CD4-positive, alpha-beta T cell treated with Interferon gamma for 1 hour (primary cell): ENCODE data around the gene ATP6V0D1.
"Not testable (repeated sequence)": the region's sequence is repeated elsewhere in the genome, so short reads cannot be mapped to it uniquely, and the experiment has no call there.

Experiments used
- DNase-seq: peaks from one replicate; pipeline ENCODE4 v3.0.0-alpha.2; 2020

ATP6V0D1 gene

GRCh38 chr16:67499106-67499505 is 18.1 kb upstream of the ATP6V0D1 start:
- DNase-seq, result no peak

GRCh38 chr16:67490335-67491096 is 9.6 kb upstream of the ATP6V0D1 start:
- no peak for DNase-seq

GRCh38 chr16:67489401-67490083 is 8.6 kb upstream of the ATP6V0D1 start:
- no peak for DNase-seq

- DNase-seq, result not testable (repeated sequence)
Observed at GRCh38 chr16:67487561-67487960, 6.6 kb upstream of the ATP6V0D1 start.

- DNase-seq, result peak; percentile 17
Observed at GRCh38 chr16:67486805-67487204, 5.8 kb upstream of the ATP6V0D1 start.

- no peak for DNase-seq
Observed at GRCh38 chr16:67483731-67484525, 3.0 kb upstream of the ATP6V0D1 start.

GRCh38 chr16:67483150-67483549 is 2.2 kb upstream of the ATP6V0D1 start, which contains the start of gene AGRP:
Gene AGRP, minus strand, starts transcription at chr16:67483547. Its CDS starts 149 bp downstream, at chr16:67483398.
- DNase-seq, result no peak

GRCh38 chr16:67482233-67482924 is 1.4 kb upstream of the ATP6V0D1 start:
- DNase-seq, result no peak

GRCh38 chr16:67481561-67482232 is 740 bp upstream of the ATP6V0D1 start:
- DNase-seq, result peak; percentile 23

GRCh38 chr16:67477960-67478554 is 2.9 kb downstream of the ATP6V0D1 start:
- DNase-seq, result no peak

- DNase-seq, result no peak
Observed at GRCh38 chr16:67474551-67475455, 6.2 kb downstream of the ATP6V0D1 start.

GRCh38 chr16:67471758-67472384 is 9.1 kb downstream of the ATP6V0D1 start:
- DNase-seq, result no peak

GRCh38 chr16:67470359-67470758 is 10.6 kb downstream of the ATP6V0D1 start:
- DNase-seq, result no peak

GRCh38 chr16:67468731-67469130 is 12.2 kb downstream of the ATP6V0D1 start:
- DNase-seq, result no peak

- DNase-seq, result no peak
Observed at GRCh38 chr16:67466581-67466980, 14.4 kb downstream of the ATP6V0D1 start.

- no peak for DNase-seq
Observed at GRCh38 chr16:67464565-67464964, 16.4 kb downstream of the ATP6V0D1 start.

GRCh38 chr16:67463691-67464090 is 17.3 kb downstream of the ATP6V0D1 start:
- no peak for DNase-seq

- DNase-seq, result no peak
Observed at GRCh38 chr16:67463059-67463458, 17.9 kb downstream of the ATP6V0D1 start.

GRCh38 chr16:67462279-67462655 is 18.7 kb downstream of the ATP6V0D1 start:
- no peak for DNase-seq

- no peak for DNase-seq
Observed at GRCh38 chr16:67461600-67462278, 19.2 kb downstream of the ATP6V0D1 start.
